Stomach (tissue), 4 donors: ENCODE data around the gene RENBP.

ENCODE experiments used
- CTCF ChIP-seq, 7 experiments: fragments of 450-650 bp in 4 of 7; fragments of 200-600 bp in 3 of 7; sonication (generic) in 3 of 7; IDR thresholded peaks; one replicate each; pipeline ENCODE4 v1.5.1; 2016 to 2019; ENCODE audit warnings: antibody characterized with exemption in 7 of 7, control low read depth in 2 of 7, mild to moderate bottlenecking in 1 of 7
- EP300 ChIP-seq: sonication (generic); formaldehyde crosslinking; IDR thresholded peaks from one replicate; pipeline ENCODE4 v1.6.1; 2017; ENCODE audit warnings: antibody characterized with exemption
- POLR2A ChIP-seq, 4 donors: fragments of 450-650 bp; IDR thresholded peaks; one replicate each; pipeline ENCODE4 v1.6.1; 2016; ENCODE audit warnings: antibody characterized with exemption in 4 of 4, control low read depth in 2 of 4, mild to moderate bottlenecking in 1 of 4, moderate library complexity in 1 of 4

- no peak for TF ChIP-seq CTCF (IDR thresholded peaks at IDR 0.05)
- no peak for TF ChIP-seq POLR2A (IDR thresholded peaks at IDR 0.05)
- no peak for TF ChIP-seq EP300
Observed at GRCh38 chrX:153920546-153920945, 23.9 kb downstream of the RENBP start.
